ENCODE data around the gene DOK7.

Gene DOK7

GRCh38 chr4:3462790-3463415 is at the start of gene DOK7:
Gene DOK7, plus strand, starts transcription at chr4:3463306. Its CDS starts 70 bp downstream, at chr4:3463376.
- DNase-seq = no peak

- no peak for DNase-seq
Observed at GRCh38 chr4:3413675-3414420, 49.3 kb upstream of the DOK7 start.

GRCh38 chr4:3414421-3415279 is 48.5 kb upstream of the DOK7 start:
- no peak for DNase-seq

- DNase-seq = no peak
Observed at GRCh38 chr4:3415471-3416141, 47.5 kb upstream of the DOK7 start.

- peak; percentile 30 for DNase-seq
Observed at GRCh38 chr4:3416270-3416669, 46.8 kb upstream of the DOK7 start.

- DNase-seq = no peak
Observed at GRCh38 chr4:3416821-3417221, 46.3 kb upstream of the DOK7 start.

- DNase-seq = no peak
Observed at GRCh38 chr4:3417448-3417847, 45.7 kb upstream of the DOK7 start.

GRCh38 chr4:3418029-3418762 is 44.9 kb upstream of the DOK7 start:
- no peak for DNase-seq

GRCh38 chr4:3419836-3420605 is 43.1 kb upstream of the DOK7 start:
- no peak for DNase-seq

- DNase-seq = no peak
Observed at GRCh38 chr4:3420606-3420955, 42.5 kb upstream of the DOK7 start.

- DNase-seq = no peak
Observed at GRCh38 chr4:3420956-3421355, 42.1 kb upstream of the DOK7 start.

GRCh38 chr4:3421470-3421869 is 41.6 kb upstream of the DOK7 start:
- DNase-seq = no peak

- no peak for DNase-seq
Observed at GRCh38 chr4:3422241-3422801, 40.8 kb upstream of the DOK7 start.

- no peak for DNase-seq
Observed at GRCh38 chr4:3422808-3423297, 40.3 kb upstream of the DOK7 start.

GRCh38 chr4:3423406-3423805 is 39.7 kb upstream of the DOK7 start:
- no peak for DNase-seq

GRCh38 chr4:3423952-3424351 is 39.2 kb upstream of the DOK7 start:
- DNase-seq = no peak

- no peak for DNase-seq
Observed at GRCh38 chr4:3424522-3425095, 38.5 kb upstream of the DOK7 start.

- peak; percentile 80 for DNase-seq
Observed at GRCh38 chr4:3426465-3427133, 36.5 kb upstream of the DOK7 start.

- DNase-seq = no peak
Observed at GRCh38 chr4:3427134-3427476, 36.0 kb upstream of the DOK7 start.

GRCh38 chr4:3427706-3428446 is 35.2 kb upstream of the DOK7 start:
- DNase-seq = no peak

Data from NCI-H526 treated with DMSO at 0.1 percent for 48 hours (cell line).